K562 (cell line): ENCODE measurements around the gene C10orf105. TPM values are rescaled to one million over a fixed set of nuclear protein-coding genes. Genes with fewer than 3 reads are reported as not detected.

ENCODE experiments used
- CREB1 ChIP-seq, 2 experiments: sonication (generic) in 1 of 2; formaldehyde crosslinking in 1 of 2; IDR thresholded peaks; 2 replicates each; pipeline versions ENCODE4 v1.6.1 to v1.8.0; 2012 to 2022; ENCODE audit warnings: inconsistent platforms in 1 of 2, mild to moderate bottlenecking in 1 of 2, missing genetic modification reagents in 1 of 2, moderate library complexity in 1 of 2
- RBM25 ChIP-seq: fragments of 200-400 bp; formaldehyde crosslinking; IDR thresholded peaks from 2 replicates; pipeline ENCODE4 v1.6.1; 2018; ENCODE audit warnings: low read length, low read depth, moderate library complexity; ENCODE audit not compliant: severe bottlenecking
- REST ChIP-seq, 2 experiments: fragments of 450-650 bp; formaldehyde crosslinking in 1 of 2; IDR thresholded peaks; 2 replicates each; pipeline versions ENCODE4 v1.4.0 to v1.6.1; 2014 to 2020; ENCODE audit warnings: mild to moderate bottlenecking in 2 of 2, borderline replicate concordance in 1 of 2, low read depth in 1 of 2
- SMARCA5 ChIP-seq: fragments of 450-650 bp; IDR thresholded peaks from 2 replicates; pipeline ENCODE4 v1.6.1; 2016
- TARDBP ChIP-seq: fragments of 450-650 bp; IDR thresholded peaks from 2 replicates; pipeline ENCODE4 v1.6.1; 2016
- USF1 ChIP-seq: sonication (generic); formaldehyde crosslinking; IDR thresholded peaks from 2 replicates; pipeline ENCODE4 v1.9.0; 2022; ENCODE audit warnings: mild to moderate bottlenecking, missing genetic modification reagents
- XRCC5 ChIP-seq: fragments of 200-400 bp; formaldehyde crosslinking; IDR thresholded peaks from 2 replicates; pipeline ENCODE4 v1.6.1; 2017; ENCODE audit warnings: low read depth, mild to moderate bottlenecking, low read length
- ZNF778 ChIP-seq: fragments of 450-650 bp; formaldehyde crosslinking; IDR thresholded peaks from 2 replicates; pipeline ENCODE4 v1.4.0; 2020; ENCODE audit warnings: mild to moderate bottlenecking, moderate library complexity
- polyA plus RNA-seq, 8 experiments: library from polyadenylated mRNA; depleted of rRNA in 4 of 8; stranded (reverse) in 5 of 8; unstranded in 3 of 8; fragments of >200 nt; fragmentation: Nextera tagmentation in 2 of 8; fragmentation: Illumina TruSeq in 1 of 8; extraction: Ambion mirVana in 2 of 8; extraction: Trizol in 1 of 8; gene quantifications; 2 replicates each; pipeline versions ENCODE4 v1.2.1 to v1.2.3, GENCODE V29; 2011 to 2014; ENCODE audit warnings: inconsistent platforms in 1 of 8, missing spikeins in 1 of 8
- total RNA-seq, 7 experiments: library from RNA; depleted of rRNA in 6 of 7; stranded (reverse); fragments of >200 nt in 6 of 7; fragmentation: Illumina TruSeq in 2 of 7; extraction: Trizol in 2 of 7; gene quantifications; 2 replicates each; pipeline versions ENCODE4 v1.2.1 to v1.2.3, GENCODE V29; 2011 to 2021; ENCODE audit warnings: low replicate concordance in 1 of 7

Gene C10orf105
- total and polyA plus RNA-seq, 9 of the 15 experiments (the other 6 are each of a cell fraction or from before 2014, with no cell fraction given) = 0.03 to 0.25 (median 0.04) TPM; not detected in 3

GRCh38 chr10:71684356-71685173 lies 35.0 kb downstream of the C10orf105 start (continued):
- TF ChIP-seq REST (IDR thresholded peaks at IDR 0.05; ENCODE audit: borderline replicate concordance) = peak; percentile 66
- no peak for TF ChIP-seq REST (CRISPR knock-in tag; IDR thresholded peaks at IDR 0.05; ENCODE audit: low read depth)
- TF ChIP-seq CREB1 (IDR thresholded peaks at IDR 0.05) = peak; percentile 17; the same call in 1 of the 2 replicates
- TF ChIP-seq CREB1 (CRISPR knock-in tag; IDR thresholded peaks at IDR 0.05) = no peak
- peak; percentile 37; the same call in 1 of the 2 replicates for TF ChIP-seq SMARCA5
- no peak for TF ChIP-seq ZNF778
- peak; percentile 86 for TF ChIP-seq RBM25
- TF ChIP-seq USF1 (CRISPR knock-in tag) = peak; percentile 36; the same call in 1 of the 2 replicates
- 0 out of 2 replicates have a peak, but pooled peaks have one; percentile 35 for TF ChIP-seq TARDBP
- TF ChIP-seq XRCC5 = peak; percentile 68
